ENCODE results near the gene NARF.

Gene NARF

GRCh38 chr17:82463391-82463790 is 4.8 kb downstream of the NARF start:
- TF ChIP-seq CTCF (IDR thresholded peaks at IDR 0.05) = no peak
- H3K79me2 ChIP-seq = peaks cover 8% of the 10 kb centered on the region
- H3K4me3 ChIP-seq (ENCODE audit: low read depth, low read length) = no peak overlapping the region
- H3K4me2 ChIP-seq (ENCODE audit: low read length) = no peak overlapping the region
- H3K36me3 ChIP-seq (ENCODE audit: control insufficient read depth, insufficient read depth, low read length) = no peaks in the 10 kb centered on the region
- no peaks in the 10 kb centered on the region for H3K27me3 ChIP-seq (ENCODE audit: control insufficient read depth, insufficient read depth, low read length)
- no peak overlapping the region for H3K9ac ChIP-seq
- no peak overlapping the region for H2AFZ ChIP-seq
- no peaks in the 10 kb centered on the region for H3K9me3 ChIP-seq (ENCODE audit: control insufficient read depth, low read length)
- no peak overlapping the region for H3K27ac ChIP-seq
- no peaks in the 10 kb centered on the region for H3K4me1 ChIP-seq

GRCh38 chr17:82463925-82464566 is 5.5 kb downstream of the NARF start:
- no peak overlapping the region for H3K9ac ChIP-seq

GRCh38 chr17:82464567-82464929 is 6.0 kb downstream of the NARF start:
- Histone ChIP-seq H3K36me3 (ENCODE audit: control insufficient read depth, insufficient read depth, low read length) (no peaks in the 10 kb centered on the region), H3K27ac (no peak overlapping the region), H3K4me3 (ENCODE audit: low read depth, low read length) (no peak overlapping the region), H3K4me1 (no peaks in the 10 kb centered on the region), H2AFZ (no peak overlapping the region), H3K9me3 (ENCODE audit: control insufficient read depth, low read length) (no peaks in the 10 kb centered on the region), H3K79me2 (peaks cover 8% of the 10 kb centered on the region), H3K27me3 (ENCODE audit: control insufficient read depth, insufficient read depth, low read length) (no peaks in the 10 kb centered on the region), H3K9ac (no peak overlapping the region), H3K4me2 (ENCODE audit: low read length) (no peak overlapping the region)
- no peak for TF ChIP-seq CTCF (IDR thresholded peaks at IDR 0.05)

More at GRCh38 chr17:82463925-82464566, 5.5 kb downstream of the NARF start:
- Histone ChIP-seq H3K4me2 (ENCODE audit: low read length) (no peak overlapping the region), H3K9me3 (ENCODE audit: control insufficient read depth, low read length) (no peaks in the 10 kb centered on the region), H3K4me3 (ENCODE audit: low read depth, low read length) (no peak overlapping the region), H3K36me3 (ENCODE audit: control insufficient read depth, insufficient read depth, low read length) (no peaks in the 10 kb centered on the region), H2AFZ (no peak overlapping the region), H3K79me2 (peaks cover 10% of the 10 kb centered on the region), H3K4me1 (no peaks in the 10 kb centered on the region), H3K27ac (no peak overlapping the region), H3K27me3 (ENCODE audit: control insufficient read depth, insufficient read depth, low read length) (no peaks in the 10 kb centered on the region)
- no peak for TF ChIP-seq CTCF (IDR thresholded peaks at IDR 0.05)

GRCh38 chr17:82465023-82465603 is 6.6 kb downstream of the NARF start:
- H3K4me1 ChIP-seq = no peaks in the 10 kb centered on the region
- H3K4me2 ChIP-seq (ENCODE audit: low read length) = no peak overlapping the region
- no peak overlapping the region for H3K4me3 ChIP-seq (ENCODE audit: low read depth, low read length)
- no peak for TF ChIP-seq CTCF (IDR thresholded peaks at IDR 0.05)
- H3K27me3 ChIP-seq (ENCODE audit: control insufficient read depth, insufficient read depth, low read length) = no peaks in the 10 kb centered on the region
- no peak overlapping the region for H2AFZ ChIP-seq
- no peak overlapping the region for H3K27ac ChIP-seq
- no peaks in the 10 kb centered on the region for H3K9me3 ChIP-seq (ENCODE audit: control insufficient read depth, low read length)
- peaks cover 7% of the 10 kb centered on the region for H3K79me2 ChIP-seq
- H3K36me3 ChIP-seq (ENCODE audit: control insufficient read depth, insufficient read depth, low read length) = no peaks in the 10 kb centered on the region
- H3K9ac ChIP-seq = no peak overlapping the region

- Histone ChIP-seq H2AFZ (no peak overlapping the region), H3K9me3 (ENCODE audit: control insufficient read depth, low read length) (no peaks in the 10 kb centered on the region), H3K4me3 (ENCODE audit: low read depth, low read length) (no peak overlapping the region), H3K36me3 (ENCODE audit: control insufficient read depth, insufficient read depth, low read length) (no peaks in the 10 kb centered on the region), H3K79me2 (peaks cover 2% of the 10 kb centered on the region), H3K4me1 (no peaks in the 10 kb centered on the region), H3K4me2 (ENCODE audit: low read length) (no peak overlapping the region), H3K27me3 (ENCODE audit: control insufficient read depth, insufficient read depth, low read length) (no peaks in the 10 kb centered on the region), H3K27ac (no peak overlapping the region), H3K9ac (no peak overlapping the region)
- TF ChIP-seq CTCF (IDR thresholded peaks at IDR 0.05) = no peak
These were observed 10.2 kb downstream of the NARF start for GRCh38 chr17:82468692-82469091.
